ENCODE measurements around the gene SLC37A4.
A peak's percentile ranks its signal among the peaks of the same experiment; 100 is the strongest.
"Not testable (repeated sequence)": the region's sequence is repeated elsewhere in the genome, so short reads cannot be mapped to it uniquely, and the experiment has no call there.

The SLC37A4 gene

DNA sequence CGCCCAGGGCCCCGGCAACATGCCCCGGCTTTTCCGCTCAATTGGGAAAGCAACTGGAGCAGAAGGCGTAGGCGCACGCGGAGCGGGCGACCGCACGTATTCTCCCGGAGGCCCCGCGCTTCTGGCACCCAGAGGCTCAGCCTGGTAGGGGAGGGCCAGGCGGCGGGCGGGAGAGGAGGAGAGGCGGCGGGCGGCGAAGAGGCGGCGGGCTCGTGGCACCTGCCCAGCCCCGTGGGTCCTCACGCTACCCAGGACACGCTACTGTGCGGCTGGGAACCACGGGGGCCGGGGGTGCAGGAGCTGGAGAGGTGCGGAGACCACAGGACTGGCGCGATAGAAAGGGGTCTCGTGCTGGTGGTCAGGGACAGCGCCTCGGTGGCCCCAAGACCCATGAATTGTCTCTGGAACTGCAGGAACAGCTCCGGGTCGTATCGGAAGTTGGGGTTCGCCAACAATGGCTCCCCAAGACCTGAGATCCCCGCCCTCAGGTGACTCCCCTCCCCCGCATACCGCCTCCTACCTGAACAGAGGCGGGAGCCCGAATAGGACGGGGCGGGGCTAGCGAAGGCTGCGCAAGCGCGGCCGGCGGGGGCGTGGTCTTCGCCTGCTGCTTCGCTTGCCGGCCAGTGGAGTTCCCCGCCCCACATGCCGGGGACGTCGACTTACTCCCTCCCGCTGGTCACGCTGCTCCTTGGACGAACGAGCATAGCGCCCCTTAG, at the start of gene SLC37A4:
Gene SLC37A4 (minus strand): TSS at position 549 of the 719 bp plus-strand sequence.
- peak within 1 kb of the TSS; percentile 72 for H3K27ac ChIP-seq (ENCODE audit: low read length)
- no peaks in the 10 kb centered on the region for H3K27me3 ChIP-seq (ENCODE audit: insufficient read depth, low read length)
- H3K9me3 ChIP-seq (ENCODE audit: insufficient read depth, low read depth, low read length): no peaks in the 10 kb centered on the region
- peaks cover 35% of the 10 kb centered on the region for H3K36me3 ChIP-seq (ENCODE audit: insufficient read depth, low read depth, low read length)
- H3K4me1 ChIP-seq (ENCODE audit: insufficient read depth, low read length): peaks cover 10% of the 10 kb centered on the region
- peak within 1 kb of the TSS; percentile 97 for H3K4me3 ChIP-seq (ENCODE audit: low read length)
- peak within 1 kb of the TSS; percentile 98 for H3K9ac ChIP-seq (ENCODE audit: low read depth, low read length)

DNA sequence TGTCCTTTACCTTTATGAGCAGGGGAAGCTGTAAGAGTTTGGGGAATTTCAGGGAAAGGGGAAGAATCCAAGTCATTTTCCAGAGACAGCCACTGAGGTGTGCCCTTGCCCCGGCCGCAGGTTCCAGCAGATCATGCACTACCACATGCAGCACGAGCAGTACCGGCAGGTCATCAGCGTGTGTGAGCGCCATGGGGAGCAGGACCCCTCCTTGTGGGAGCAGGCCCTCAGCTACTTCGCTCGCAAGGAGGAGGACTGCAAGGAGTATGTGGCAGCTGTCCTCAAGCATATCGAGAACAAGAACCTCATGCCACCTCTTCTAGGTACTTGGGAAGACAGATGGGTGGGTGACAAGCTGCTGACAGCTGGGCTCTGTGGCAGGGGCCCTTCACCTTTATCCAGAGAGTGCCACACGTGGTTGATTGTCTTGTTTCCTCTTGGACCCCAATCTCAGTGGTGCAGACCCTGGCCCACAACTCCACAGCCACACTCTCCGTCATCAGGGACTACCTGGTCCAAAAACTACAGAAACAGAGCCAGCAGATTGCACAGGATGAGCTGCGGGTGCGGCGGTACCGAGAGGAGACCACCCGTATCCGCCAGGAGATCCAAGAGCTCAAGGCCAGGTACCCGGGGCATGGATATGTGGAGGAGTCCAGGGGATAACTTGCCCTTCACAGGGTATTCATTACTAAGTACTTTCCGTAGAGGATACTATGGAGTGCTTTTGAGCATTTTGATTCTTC, 48.2 kb upstream of the SLC37A4 start:
- no peaks in the 10 kb centered on the region for H3K27me3 ChIP-seq (ENCODE audit: insufficient read depth, low read length)
- H3K4me3 ChIP-seq (ENCODE audit: low read length): no peak overlapping the region
- peaks cover 68% of the 10 kb centered on the region for H3K36me3 ChIP-seq (ENCODE audit: insufficient read depth, low read depth, low read length)
- no peaks in the 10 kb centered on the region for H3K9me3 ChIP-seq (ENCODE audit: insufficient read depth, low read depth, low read length)
- H3K4me1 ChIP-seq (ENCODE audit: insufficient read depth, low read length): no peaks in the 10 kb centered on the region
- H3K9ac ChIP-seq (ENCODE audit: low read depth, low read length): no peak overlapping the region
- no peak overlapping the region for H3K27ac ChIP-seq (ENCODE audit: low read length)

DNA sequence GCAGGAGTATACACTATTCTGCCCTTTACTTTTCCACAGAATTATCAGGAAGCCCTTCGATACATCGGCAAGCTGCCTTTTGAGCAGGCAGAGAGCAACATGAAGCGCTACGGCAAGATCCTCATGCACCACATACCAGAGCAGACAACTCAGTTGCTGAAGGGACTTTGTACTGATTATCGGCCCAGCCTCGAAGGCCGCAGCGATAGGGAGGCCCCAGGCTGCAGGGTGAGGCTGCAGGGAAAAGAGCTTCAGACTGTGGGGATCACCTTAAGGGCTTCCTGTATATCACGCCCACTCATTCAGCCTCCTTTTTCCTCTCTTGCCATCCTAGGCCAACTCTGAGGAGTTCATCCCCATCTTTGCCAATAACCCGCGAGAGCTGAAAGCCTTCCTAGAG, 47.2 kb upstream of the SLC37A4 start:
- H3K9me3 ChIP-seq (ENCODE audit: insufficient read depth, low read depth, low read length): no peaks in the 10 kb centered on the region
- no peak overlapping the region for H3K9ac ChIP-seq (ENCODE audit: low read depth, low read length)
- no peak overlapping the region for H3K27ac ChIP-seq (ENCODE audit: low read length)
- H3K36me3 ChIP-seq (ENCODE audit: insufficient read depth, low read depth, low read length): peaks cover 78% of the 10 kb centered on the region
- no peaks in the 10 kb centered on the region for H3K4me1 ChIP-seq (ENCODE audit: insufficient read depth, low read length)
- H3K4me3 ChIP-seq (ENCODE audit: low read length): no peak overlapping the region
- H3K27me3 ChIP-seq (ENCODE audit: insufficient read depth, low read length): no peaks in the 10 kb centered on the region

DNA sequence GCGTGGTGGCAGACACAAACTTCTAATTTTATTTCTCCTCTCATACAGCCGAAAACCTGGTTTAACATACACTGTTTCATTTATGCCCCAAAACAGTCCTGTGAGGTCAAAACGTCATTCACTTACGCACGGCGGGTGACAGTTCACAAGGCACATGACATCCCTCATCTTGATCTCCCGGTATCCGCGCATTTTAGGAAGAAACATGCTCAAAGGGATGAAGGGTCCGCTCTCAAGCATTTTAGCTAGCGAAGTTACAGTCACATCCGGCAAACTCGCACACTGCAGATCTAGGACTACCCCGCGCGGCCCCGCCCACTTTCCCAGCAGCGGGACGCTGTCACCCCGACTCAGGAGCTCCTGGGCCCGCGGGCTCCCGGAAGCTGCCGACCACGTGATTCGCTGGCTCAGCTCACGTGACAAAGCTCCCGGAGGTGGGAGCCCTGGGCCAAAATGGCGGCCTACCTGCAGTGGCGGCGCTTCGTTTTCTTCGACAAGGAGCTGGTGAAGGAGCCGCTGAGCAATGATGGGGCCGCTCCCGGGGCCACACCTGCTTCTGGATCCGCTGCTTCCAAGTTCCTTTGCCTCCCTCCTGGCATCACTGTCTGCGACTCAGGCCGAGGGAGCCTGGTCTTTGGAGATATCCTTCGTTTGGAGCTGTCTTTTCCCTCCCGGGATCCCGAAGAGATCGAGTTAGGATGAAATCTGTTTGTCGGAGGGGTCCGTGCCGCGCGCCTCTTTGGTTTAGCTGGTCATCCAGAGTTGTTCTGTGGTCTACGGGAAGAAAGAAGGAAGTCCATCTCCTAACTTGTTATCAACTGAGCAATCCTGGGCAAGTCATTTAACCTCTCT, 36.9 kb upstream of the SLC37A4 start, which contains the start of gene VPS11:
Gene VPS11 (plus strand): TSS at position 448 of the 852 bp plus-strand sequence. CDS start 6 bp downstream, at position 454.
- peak within 1 kb of the TSS; percentile 90 for H3K4me3 ChIP-seq (ENCODE audit: low read length)

DNA sequence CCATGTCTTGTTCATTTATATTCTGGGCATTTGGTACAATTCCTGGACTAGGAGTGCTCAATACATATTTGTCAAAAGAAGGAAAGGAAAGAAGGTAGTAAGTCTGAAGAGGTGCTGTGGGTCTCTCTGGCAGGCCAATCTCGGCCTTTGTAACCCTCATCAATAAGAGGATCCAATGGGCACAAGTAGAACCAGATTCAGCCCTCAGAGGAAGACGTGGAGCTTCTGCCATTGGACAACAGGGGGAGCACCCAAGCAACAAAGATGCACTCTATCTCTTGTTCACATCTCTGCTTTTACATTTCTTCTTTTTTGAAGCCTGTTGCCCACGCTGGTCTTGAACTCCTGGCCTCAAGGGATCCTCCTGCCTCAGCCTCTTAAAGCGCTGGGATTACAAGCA, 34.7 kb upstream of the SLC37A4 start:
- no peak overlapping the region for H3K27ac ChIP-seq (ENCODE audit: low read length)
- no peak overlapping the region for H3K4me3 ChIP-seq (ENCODE audit: low read length)
- no peak overlapping the region for H3K9ac ChIP-seq (ENCODE audit: low read depth, low read length)
- no peaks in the 10 kb centered on the region for H3K27me3 ChIP-seq (ENCODE audit: insufficient read depth, low read length)
- H3K4me1 ChIP-seq (ENCODE audit: insufficient read depth, low read length): no peaks in the 10 kb centered on the region
- peaks cover 5% of the 10 kb centered on the region for H3K36me3 ChIP-seq (ENCODE audit: insufficient read depth, low read depth, low read length)
- no peaks in the 10 kb centered on the region for H3K9me3 ChIP-seq (ENCODE audit: insufficient read depth, low read depth, low read length)

More for the DNA sequence above, 36.9 kb upstream of the SLC37A4 start, which contains the start of gene VPS11:
- no peaks in the 10 kb centered on the region for H3K4me1 ChIP-seq (ENCODE audit: insufficient read depth, low read length)
- H3K36me3 ChIP-seq (ENCODE audit: insufficient read depth, low read depth, low read length): peaks cover 23% of the 10 kb centered on the region
- no peak within 1 kb of the TSS for H3K27ac ChIP-seq (ENCODE audit: low read length)
- H3K9ac ChIP-seq (ENCODE audit: low read depth, low read length): peak within 1 kb of the TSS; percentile 89
- H3K9me3 ChIP-seq (ENCODE audit: insufficient read depth, low read depth, low read length): no peaks in the 10 kb centered on the region
- no peaks in the 10 kb centered on the region for H3K27me3 ChIP-seq (ENCODE audit: insufficient read depth, low read length)

DNA sequence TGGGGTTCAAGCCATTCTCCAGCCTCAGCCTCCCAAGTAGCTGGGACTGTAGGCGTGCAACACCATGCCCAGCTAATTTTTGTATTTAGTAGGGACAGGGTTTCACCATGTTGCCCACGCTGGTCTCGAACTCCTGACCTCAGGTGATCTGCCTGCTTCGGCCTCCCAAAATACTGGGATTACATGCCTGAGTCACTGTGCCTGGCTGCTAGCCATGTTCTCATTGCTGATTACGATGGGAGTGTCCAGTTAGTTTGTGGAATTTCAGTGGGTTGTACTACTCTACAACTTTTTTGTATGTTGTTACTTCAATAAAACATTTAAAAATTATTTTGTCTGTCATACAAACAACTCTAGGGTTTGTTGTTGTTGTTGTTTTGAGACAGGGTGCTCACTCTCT, 32.1 kb upstream of the SLC37A4 start:
- H3K27me3 ChIP-seq (ENCODE audit: insufficient read depth, low read length): no peaks in the 10 kb centered on the region
- no peaks in the 10 kb centered on the region for H3K4me1 ChIP-seq (ENCODE audit: insufficient read depth, low read length)
- no peaks in the 10 kb centered on the region for H3K36me3 ChIP-seq (ENCODE audit: insufficient read depth, low read depth, low read length)
- no peak overlapping the region for H3K4me3 ChIP-seq (ENCODE audit: low read length)
- no peaks in the 10 kb centered on the region for H3K9me3 ChIP-seq (ENCODE audit: insufficient read depth, low read depth, low read length)
- H3K9ac ChIP-seq (ENCODE audit: low read depth, low read length): no peak overlapping the region
- no peak overlapping the region for H3K27ac ChIP-seq (ENCODE audit: low read length)

DNA sequence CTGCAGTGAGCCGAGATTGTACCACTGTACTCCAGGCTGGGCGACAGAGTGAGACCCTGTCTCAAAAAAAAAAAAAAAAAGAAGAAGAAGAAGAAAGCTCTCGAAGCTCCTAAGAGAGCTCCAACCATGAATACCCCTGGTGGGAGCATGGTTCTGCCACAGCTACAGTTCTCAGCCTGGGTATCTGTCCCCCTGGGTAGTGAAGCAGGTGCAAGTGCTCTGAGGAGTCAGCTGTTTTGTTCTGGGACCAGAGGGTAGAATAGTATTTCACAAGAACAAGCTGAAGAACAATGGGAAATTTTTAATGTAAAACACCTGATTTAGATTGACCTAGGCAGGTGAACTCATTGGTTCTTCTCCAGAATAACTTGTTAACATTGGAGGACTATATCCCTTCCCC, 30.6 kb upstream of the SLC37A4 start:
- H3K36me3 ChIP-seq (ENCODE audit: insufficient read depth, low read depth, low read length): no peaks in the 10 kb centered on the region
- H3K27me3 ChIP-seq (ENCODE audit: insufficient read depth, low read length): no peaks in the 10 kb centered on the region
- H3K9ac ChIP-seq (ENCODE audit: low read depth, low read length): no peak overlapping the region
- H3K4me1 ChIP-seq (ENCODE audit: insufficient read depth, low read length): no peaks in the 10 kb centered on the region
- H3K4me3 ChIP-seq (ENCODE audit: low read length): no peak overlapping the region
- H3K9me3 ChIP-seq (ENCODE audit: insufficient read depth, low read depth, low read length): no peaks in the 10 kb centered on the region
- H3K27ac ChIP-seq (ENCODE audit: low read length): no peak overlapping the region

DNA sequence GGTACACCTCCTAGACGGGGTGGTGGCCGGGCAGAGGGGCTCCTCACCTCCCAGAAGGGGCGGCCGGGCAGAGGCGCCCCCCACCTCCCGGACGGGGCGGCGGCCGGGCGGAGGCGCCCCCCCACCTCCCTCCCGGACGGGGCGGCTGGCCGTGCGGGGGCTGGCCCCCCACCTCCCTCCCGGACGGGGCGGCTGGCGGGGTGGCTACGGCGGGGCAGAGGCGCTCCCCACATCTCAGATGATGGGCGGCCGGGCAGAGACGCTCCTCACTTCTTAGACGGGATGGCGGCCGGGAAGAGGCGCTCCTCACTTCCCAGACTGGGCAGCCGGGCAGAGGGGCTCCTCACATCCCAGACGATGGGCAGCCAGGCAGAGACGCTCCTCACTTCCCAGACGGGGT, 28.5 kb upstream of the SLC37A4 start:
- not testable (repeated sequence) for H3K27me3 ChIP-seq (ENCODE audit: insufficient read depth, low read length); H3K4me1 ChIP-seq (ENCODE audit: insufficient read depth, low read length); H3K9me3 ChIP-seq (ENCODE audit: insufficient read depth, low read depth, low read length); H3K9ac ChIP-seq (ENCODE audit: low read depth, low read length); H3K27ac ChIP-seq (ENCODE audit: low read length); H3K4me3 ChIP-seq (ENCODE audit: low read length)
- H3K36me3 ChIP-seq (ENCODE audit: insufficient read depth, low read depth, low read length): peaks cover 18% of the 10 kb centered on the region

DNA sequence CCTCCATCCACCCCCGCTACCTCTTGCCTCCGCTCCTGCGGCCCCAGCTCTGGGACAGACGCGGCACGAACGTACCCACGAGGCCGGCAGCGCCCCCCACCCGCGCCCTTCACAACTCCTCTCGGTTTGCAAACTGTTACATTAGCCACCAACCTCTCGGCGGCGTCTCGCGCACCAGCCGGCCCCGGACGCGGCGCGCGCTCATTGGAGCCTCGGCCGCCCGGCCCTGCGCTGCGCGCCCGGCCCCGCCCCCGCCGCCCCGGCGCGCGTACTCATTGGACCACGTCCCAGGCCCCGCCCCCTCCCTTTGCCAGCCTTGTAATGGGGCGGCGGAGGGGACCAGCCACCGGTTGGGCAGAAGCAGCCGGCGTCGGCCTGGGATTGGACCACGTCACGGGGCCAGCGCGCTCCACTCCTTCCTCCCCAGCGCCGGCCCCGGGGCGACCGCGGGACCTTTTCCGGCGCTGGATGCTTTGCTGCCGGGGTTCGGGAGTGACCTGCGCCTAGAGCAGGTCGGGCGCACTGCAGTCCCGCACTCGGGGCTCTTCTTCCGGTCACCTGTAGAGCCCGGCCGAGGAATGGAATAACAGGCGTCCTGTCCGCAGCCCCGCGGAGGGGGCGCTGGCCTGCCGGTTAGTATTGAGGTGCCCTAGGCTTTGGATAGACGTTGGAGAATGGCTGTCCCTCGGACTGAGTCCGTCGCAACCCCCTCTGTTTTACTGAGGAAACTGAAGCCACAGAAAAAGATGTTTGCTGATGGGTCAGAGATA, 26.5 kb upstream of the SLC37A4 start, which contains the start of gene HYOU1:
Gene HYOU1 (minus strand): TSS at position 206 of the 770 bp plus-strand sequence. CDS start 1,045 bp downstream, outside the sequence.
- Histone ChIP-seq H3K9me3 (ENCODE audit: insufficient read depth, low read depth, low read length) (no peaks in the 10 kb centered on the region), H3K9ac (ENCODE audit: low read depth, low read length) (peak within 1 kb of the TSS; percentile 98), H3K36me3 (ENCODE audit: insufficient read depth, low read depth, low read length) (peaks cover 37% of the 10 kb centered on the region), H3K27me3 (ENCODE audit: insufficient read depth, low read length) (no peaks in the 10 kb centered on the region), H3K4me1 (ENCODE audit: insufficient read depth, low read length) (peaks cover 4% of the 10 kb centered on the region; the same call in 1 of the 2 replicates), H3K4me3 (ENCODE audit: low read length) (peak within 1 kb of the TSS; percentile 100), H3K27ac (ENCODE audit: low read length) (peak within 1 kb of the TSS; percentile 83)

DNA sequence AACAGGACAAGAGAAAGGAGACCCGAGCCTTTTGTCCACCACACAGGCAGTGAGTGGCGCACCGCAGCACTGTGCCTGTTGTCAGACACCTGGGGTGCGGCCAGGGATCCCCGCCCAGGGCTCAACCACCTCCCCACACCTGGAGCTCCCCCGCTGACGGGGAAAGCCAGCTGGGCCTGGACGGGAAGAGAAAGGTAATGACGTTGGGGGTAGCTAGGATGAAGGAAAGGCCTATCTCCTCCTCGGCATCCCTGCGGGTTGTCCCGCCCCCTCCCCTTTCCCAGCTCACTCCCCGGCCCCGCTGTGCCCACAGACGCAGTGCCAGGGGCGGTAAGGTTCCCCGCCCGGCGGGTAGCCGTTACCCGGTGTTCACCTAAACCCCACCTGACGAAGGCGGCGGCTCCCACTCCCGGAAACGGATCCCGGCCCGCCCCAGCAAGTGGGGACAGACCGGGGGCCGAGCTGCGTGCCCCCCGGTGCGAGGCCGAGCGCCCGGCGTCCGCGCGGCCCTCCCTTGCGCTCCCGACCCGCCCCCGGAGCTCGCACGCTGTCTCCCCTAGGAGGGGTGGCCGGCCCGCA, 25.8 kb upstream of the SLC37A4 start:
- H3K4me1 ChIP-seq (ENCODE audit: insufficient read depth, low read length): peaks cover 4% of the 10 kb centered on the region; the same call in 1 of the 2 replicates
- H3K4me3 ChIP-seq (ENCODE audit: low read length): peak overlapping the region; percentile 94
- peak overlapping the region; percentile 43 for H3K27ac ChIP-seq (ENCODE audit: low read length)
- H3K27me3 ChIP-seq (ENCODE audit: insufficient read depth, low read length): no peaks in the 10 kb centered on the region
- no peaks in the 10 kb centered on the region for H3K9me3 ChIP-seq (ENCODE audit: insufficient read depth, low read depth, low read length)
- H3K9ac ChIP-seq (ENCODE audit: low read depth, low read length): peak overlapping the region; percentile 83; the same call in 1 of the 2 replicates
- H3K36me3 ChIP-seq (ENCODE audit: insufficient read depth, low read depth, low read length): peaks cover 44% of the 10 kb centered on the region

Measured in iPS-20b (cell line).